Smooth muscle cell of the brain vasculature (primary cell): ENCODE data around the gene ALDH1L2.
"Not testable (repeated sequence)": the region's sequence is repeated elsewhere in the genome, so short reads cannot be mapped to it uniquely, and the experiment has no call there.

Experiments used
- DNase-seq: peaks from one replicate; pipeline ENCODE4 v3.0.0-alpha.2; 2012; ENCODE audit warnings: low read depth, low spot score

ALDH1L2 gene

DNA sequence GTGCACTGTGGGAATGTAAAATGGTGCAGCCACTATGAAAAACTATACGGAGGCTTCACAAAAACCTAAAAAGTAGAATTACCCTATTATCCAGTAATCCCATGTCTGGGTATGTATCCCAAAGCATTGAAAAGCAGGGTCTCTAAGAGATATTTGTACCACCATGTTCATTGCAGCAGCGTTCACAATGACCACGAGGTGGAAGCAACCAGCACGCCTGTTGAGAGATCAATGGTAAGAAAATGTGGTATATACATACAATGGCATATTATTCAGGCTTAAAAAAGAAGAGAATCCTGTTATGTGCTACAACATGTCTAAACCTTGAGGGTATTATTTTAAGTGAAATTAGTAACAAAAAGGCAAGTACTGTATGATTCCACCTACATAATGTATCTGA, 99.1 kb downstream of the ALDH1L2 start:
- no peak for DNase-seq

GRCh38 chr12:104977688-104978087, 106.6 kb downstream of the ALDH1L2 start:
- DNase-seq, result not testable (repeated sequence)

DNA sequence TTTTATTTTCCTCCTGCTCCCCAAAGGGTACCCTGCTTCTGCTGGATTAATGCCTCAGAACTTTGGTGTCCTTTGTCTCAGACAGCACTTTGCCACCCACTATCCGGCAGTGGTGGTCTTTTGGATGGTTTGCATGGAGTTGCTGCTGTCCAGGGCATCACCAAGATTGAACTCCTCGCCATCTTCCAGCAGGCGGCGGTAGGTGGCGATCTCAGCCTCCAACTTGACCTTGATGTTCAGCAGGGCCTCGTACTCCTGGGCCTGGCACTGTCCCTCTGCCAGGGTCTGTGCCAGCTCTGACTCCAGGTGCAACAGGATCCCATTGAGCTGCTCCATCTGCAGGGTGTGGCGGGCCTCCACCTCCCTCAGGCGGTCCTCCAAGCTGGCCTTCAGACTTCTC, 107.6 kb downstream of the ALDH1L2 start:
- DNase-seq, result no peak

DNA sequence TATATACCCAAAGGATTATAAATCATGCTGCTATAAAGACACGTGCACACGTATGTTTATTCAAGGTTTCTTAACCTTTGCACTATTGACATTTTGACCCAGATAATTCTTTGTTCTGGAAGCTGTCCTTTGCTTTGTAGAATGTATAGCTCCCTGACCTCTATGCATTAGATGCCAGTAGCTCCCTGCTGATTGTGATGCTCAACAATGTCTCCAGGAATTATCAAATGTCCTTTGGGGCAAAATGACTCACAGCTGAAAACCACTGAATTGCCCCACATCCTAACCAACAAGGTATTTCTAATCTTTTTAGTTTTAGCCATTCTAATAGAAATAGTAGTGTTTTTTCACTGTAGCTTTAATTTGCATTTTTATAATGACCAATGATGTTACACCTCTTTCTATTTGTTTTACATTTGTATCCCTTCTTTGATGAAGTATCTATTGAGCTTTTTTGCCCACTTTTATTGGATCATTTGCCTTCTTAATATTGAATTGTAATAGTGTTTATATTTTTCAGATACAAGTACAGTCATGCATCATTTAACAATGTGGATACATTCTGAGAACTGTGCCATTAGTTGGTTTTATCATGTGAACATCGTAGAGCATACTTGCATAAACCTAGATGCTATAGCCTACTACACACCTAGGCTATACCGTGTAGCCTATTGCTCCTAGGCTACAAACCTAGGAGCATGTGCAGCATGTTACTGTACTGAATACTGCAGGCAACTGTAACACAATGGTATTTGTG, 108.5 kb downstream of the ALDH1L2 start:
- DNase-seq, result no peak

- DNase-seq, result no peak
These were observed 109.5 kb downstream of the ALDH1L2 start for GRCh38 chr12:104974626-104975290.

DNA sequence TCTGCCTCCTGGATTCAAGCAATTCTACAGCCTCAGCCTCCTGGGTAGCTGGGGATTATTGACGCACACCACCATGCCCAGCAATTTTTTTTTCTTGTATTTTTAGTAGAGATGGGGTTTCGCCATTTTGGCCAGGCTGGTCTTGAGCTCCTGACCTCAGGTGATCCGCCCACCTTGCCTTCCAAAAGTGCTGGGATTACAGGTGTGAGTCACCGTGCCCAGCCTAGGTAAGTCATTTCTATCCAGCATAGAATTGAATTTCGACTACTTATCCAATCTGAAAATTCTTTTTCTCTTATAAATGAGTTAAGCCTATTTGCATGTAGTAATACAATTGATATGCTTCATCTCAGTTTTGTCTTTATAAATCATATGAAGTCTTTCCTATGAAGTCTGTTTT, 111.0 kb downstream of the ALDH1L2 start:
- no peak for DNase-seq

DNA sequence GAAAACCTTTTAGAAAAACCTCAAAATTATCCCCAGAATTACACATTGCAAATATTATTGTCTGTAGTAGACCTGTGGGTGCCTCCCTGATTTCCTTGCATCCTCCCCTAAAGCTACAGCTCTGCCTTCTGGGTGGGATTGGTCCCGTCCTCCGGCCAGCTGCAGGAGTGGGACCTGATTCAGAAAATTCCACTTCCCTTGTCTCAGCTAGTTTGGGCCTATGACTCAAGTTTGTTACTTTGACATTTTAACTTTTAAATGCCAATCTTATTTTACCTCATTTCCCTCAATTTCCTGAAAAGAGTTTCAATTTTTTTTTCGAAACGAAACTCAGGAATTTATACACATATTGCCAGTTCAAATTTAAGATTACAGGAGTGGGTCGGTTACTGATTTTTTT, 113.0 kb downstream of the ALDH1L2 start:
- DNase-seq, result no peak
